ENCODE data around the gene POU5F1. TPM values are rescaled to one million over a fixed set of nuclear protein-coding genes. Genes with fewer than 3 reads are reported as not detected.
"Not testable (repeated sequence)": the region's sequence is repeated elsewhere in the genome, so short reads cannot be mapped to it uniquely, and the experiment has no call there.

Gene POU5F1
- total and polyA plus RNA-seq, 8 donors, result 0.37 to 2.0 (median 1.8) TPM

DNA sequence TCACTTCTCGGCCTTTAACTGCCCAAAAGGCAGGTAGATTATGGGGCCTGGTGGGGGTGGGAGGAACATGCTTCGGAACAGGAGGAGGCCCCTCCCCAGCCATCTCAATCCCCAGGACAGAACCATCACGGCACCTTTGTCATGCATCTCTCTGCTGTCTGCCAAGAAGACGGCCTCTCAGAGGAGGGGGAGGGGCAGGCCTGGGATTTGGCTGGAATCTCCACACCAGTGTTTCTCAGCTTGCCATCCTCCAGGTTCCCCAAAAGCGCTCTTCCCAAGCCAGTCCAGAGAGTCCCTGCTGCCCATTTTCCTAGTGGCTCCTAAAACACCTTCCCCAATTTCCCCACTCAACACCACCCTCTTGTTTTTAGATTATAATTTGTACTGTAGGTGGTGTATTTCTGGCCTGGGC, 2.5 kb upstream of the POU5F1 start:
- Histone ChIP-seq H3K4me3 (no peak overlapping the region), H3K27ac (no peak overlapping the region), H3K9me3 (no peaks in the 10 kb centered on the region), H3K4me1 (no peaks in the 10 kb centered on the region), H3K36me3 (peaks cover 0 to 6% of the 10 kb centered on the region in 2 donors), H3K27me3 (no peaks in the 10 kb centered on the region)
- ATAC-seq (no peak), DNase-seq (no peak)
- TF ChIP-seq, protein P1, sequence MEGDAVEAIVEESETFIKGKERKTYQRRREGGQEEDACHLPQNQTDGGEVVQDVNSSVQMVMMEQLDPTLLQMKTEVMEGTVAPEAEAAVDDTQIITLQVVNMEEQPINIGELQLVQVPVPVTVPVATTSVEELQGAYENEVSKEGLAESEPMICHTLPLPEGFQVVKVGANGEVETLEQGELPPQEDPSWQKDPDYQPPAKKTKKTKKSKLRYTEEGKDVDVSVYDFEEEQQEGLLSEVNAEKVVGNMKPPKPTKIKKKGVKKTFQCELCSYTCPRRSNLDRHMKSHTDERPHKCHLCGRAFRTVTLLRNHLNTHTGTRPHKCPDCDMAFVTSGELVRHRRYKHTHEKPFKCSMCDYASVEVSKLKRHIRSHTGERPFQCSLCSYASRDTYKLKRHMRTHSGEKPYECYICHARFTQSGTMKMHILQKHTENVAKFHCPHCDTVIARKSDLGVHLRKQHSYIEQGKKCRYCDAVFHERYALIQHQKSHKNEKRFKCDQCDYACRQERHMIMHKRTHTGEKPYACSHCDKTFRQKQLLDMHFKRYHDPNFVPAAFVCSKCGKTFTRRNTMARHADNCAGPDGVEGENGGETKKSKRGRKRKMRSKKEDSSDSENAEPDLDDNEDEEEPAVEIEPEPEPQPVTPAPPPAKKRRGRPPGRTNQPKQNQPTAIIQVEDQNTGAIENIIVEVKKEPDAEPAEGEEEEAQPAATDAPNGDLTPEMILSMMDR (IDR thresholded peaks at IDR 0.05), result no peak
- intact Hi-C loops (cut with DNase I), result no loop called here

DNA sequence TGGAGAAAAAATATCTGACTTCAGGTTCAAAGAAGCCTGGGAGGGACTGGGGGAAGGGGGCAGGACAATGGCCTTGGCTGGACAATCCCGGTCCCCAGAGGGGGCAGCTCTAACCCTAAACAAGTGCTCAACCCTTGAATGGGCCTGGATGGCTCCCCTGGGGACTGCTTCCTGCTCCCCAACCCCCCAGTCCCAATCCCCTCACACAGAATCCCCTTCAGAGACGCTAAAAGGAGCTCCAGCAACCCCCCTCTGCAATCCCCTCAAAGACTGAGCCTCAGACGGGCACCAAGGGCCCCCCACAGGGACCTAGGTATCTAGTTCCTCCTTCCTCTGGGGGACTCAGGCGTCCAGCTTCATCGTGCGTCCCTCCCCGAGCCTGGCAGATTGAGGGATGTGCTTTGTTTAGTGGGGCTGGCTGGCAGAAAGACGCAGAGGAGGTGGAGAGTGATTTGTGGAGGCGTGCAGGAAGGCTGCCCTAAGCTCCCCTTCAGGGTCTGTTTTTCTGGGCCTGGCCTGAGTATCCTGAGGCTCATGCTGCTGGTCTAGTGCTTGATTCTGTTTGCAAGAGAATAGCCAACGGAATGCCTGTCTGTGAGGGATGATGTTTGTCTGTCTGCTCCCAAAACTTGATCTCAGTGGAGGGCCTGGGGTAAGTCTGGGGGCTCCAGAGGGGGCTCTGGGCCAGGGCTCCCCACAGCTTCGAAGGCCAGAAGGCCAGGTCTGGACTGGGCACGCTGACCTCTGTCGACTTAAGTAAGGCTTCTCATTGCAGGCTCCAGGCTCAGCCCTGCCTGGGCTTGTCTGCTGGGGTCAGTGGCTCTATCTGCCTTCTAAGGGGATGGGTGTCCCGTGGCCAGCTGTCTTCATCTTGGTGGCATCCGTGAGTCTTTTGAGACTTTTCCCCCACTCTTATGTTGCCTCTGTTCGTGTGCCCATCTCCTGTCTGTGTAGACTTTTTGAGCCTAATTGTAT, 1.7 kb upstream of the POU5F1 start:
- peaks cover 0 to 2% of the 10 kb centered on the region in 2 donors for H3K36me3 ChIP-seq
- no peak for ATAC-seq
- TF ChIP-seq, protein P1 (IDR thresholded peaks at IDR 0.05), result no peak
- no peak overlapping the region for H3K27ac ChIP-seq
- H3K27me3 ChIP-seq, result no peaks in the 10 kb centered on the region
- H3K4me3 ChIP-seq, result no peak overlapping the region
- H3K9me3 ChIP-seq, result no peaks in the 10 kb centered on the region
- intact Hi-C loops (cut with DNase I), result no loop called here
- no peaks in the 10 kb centered on the region for H3K4me1 ChIP-seq
- DNase-seq, result no peak

DNA sequence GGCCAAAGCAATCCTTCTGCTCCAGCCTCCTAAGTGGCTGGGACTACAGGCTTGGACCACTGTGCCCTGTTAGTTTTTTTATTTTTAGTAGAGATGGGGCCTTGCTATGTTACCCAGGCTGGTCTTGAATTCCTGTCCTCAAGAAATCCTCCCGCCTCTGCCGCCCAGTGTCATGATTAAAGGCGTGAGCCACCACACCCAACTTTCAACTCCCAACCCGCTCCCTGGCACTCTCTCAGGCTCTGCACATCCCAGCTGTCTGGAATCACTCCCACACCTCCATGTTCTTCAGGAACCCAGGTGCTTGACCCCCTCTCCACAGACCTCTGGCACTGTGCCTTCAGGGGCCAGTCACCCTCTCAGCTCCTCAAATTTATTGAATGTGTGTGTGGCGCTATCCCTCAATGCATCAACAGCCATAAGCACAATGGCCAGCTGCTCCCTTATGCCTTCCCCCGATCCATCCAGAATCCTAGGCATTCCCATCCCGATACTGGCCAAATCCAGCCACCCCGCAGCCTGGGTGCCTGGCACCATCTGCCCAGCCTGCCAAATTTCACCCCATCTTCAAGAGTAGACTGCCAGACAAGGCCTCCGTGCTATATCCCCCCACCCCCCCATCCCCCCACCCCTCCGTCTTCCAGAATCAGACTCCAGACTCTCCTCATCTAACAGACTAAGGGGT, 647 bp upstream of the POU5F1 start:
- no peaks in the 10 kb centered on the region for H3K9me3 ChIP-seq
- no peak overlapping the region for H3K4me3 ChIP-seq
- no peaks in the 10 kb centered on the region for H3K27me3 ChIP-seq
- ATAC-seq, result no peak
- TF ChIP-seq, protein P1 (IDR thresholded peaks at IDR 0.05), result no peak
- intact Hi-C loops (cut with DNase I), result no loop called here
- H3K36me3 ChIP-seq, result no peaks in the 10 kb centered on the region
- DNase-seq, result no peak
- no peak overlapping the region for H3K27ac ChIP-seq
- H3K4me1 ChIP-seq, result no peaks in the 10 kb centered on the region

DNA sequence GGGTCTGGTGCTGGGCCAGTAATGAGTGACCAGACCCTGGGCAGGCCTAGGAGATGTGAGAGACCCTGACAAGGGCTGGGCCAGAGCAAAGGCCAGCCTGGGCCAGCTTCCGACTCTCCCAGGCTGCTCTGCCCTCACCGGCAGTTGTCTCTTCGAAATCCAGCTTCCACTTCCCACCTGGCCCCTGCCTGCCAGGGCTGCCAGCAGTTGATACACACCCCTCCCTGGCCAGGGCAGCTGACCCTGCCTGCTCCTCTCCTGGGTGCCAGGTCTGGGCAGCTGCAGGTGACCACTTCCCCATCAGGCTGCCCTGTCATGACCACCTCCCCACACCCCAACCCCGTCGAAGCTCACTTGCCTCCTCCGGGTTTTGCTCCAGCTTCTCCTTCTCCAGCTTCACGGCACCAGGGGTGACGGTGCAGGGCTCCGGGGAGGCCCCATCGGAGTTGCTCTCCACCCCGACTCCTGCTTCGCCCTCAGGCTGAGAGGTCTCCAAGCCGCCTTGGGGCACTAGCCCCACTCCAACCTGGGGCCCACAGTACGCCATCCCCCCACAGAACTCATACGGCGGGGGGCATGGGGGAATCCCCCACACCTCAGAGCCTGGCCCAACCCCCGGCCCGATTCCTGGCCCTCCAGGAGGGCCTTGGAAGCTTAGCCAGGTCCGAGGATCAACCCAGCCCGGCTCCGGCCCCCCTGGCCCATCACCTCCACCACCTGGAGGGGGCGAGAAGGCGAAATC, 453 bp downstream of the POU5F1 start:
- DNase-seq; H3K36me3 ChIP-seq; H3K27me3 ChIP-seq; H3K9me3 ChIP-seq; H3K4me3 ChIP-seq; H3K4me1 ChIP-seq; ATAC-seq; intact Hi-C loops (cut with DNase I); H3K27ac ChIP-seq: not testable (repeated sequence)

DNA sequence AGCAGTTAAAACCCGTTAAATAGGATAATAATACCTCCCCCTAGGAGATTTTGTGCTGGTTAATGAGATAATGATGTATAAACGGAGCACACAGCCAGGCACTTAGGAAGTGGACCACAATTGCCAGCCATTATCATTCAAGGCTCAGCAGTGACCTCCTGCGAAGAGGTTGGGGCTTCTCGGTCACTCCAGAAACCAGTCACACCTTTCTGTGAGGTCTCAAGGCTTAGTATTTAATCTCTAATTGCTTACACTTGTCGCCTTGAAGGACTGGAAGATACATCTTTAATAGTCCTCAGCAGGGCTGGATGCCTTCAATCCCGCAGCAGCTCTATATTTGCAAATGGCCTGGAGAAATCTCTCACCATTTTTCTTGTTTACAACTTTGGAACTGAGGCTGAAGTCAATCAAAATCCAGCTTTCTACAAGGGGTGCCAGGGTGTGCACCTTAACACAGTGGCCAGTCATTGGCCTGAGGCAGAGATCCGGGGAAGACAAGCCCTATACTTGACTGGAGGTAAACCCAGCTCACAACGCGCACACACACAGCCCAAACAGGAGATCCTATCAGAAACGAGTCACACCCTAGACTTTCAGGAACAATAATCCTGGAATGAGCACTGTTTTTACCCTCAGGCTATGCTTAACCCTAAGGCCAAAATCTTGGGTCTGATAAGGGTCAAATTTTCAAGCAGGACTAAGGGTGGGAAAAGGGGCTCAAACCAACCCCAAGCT, 1.2 kb downstream of the POU5F1 start:
- TF ChIP-seq, protein P1 (IDR thresholded peaks at IDR 0.05), result no peak
- H3K9me3 ChIP-seq, result no peaks in the 10 kb centered on the region
- no peak for ATAC-seq

More for the DNA sequence above, 1.2 kb downstream of the POU5F1 start:
- Histone ChIP-seq H3K27ac (no peak overlapping the region), H3K36me3 (no peaks in the 10 kb centered on the region), H3K27me3 (no peaks in the 10 kb centered on the region), H3K4me1 (no peaks in the 10 kb centered on the region), H3K4me3 (no peak overlapping the region)
- no peak for DNase-seq
- intact Hi-C loops (cut with DNase I), result no loop called here

Measured in left lung (tissue), 10 donors.